ENCODE measurements around the gene LRMDA.

The LRMDA gene

DNA sequence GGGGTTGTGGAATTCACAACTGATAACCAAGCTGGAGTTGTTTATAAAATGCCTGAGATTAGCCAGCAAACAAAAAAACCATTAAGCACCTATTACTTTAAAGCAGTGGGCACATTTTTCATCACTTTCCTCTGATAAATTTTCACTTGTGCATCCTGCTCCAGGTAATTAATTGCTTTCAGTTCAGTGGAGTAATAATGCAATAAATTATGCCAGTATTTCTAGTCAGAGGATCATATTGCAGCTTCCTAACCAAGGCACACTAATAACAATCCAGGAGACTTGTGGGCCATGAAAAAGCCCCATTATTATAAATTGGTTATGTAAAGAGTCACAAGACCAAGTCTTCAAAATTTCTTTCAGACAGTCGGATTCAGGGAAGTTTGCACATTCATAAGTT, 193.2 kb downstream of the LRMDA start:
- Histone ChIP-seq H3K27ac (ENCODE audit: low read depth, low read length) (no peak overlapping the region), H3K4me1 (ENCODE audit: control insufficient read depth, insufficient read depth, low read length, unreplicated experiment) (no peaks in the 10 kb centered on the region)

GRCh38 chr10:75630746-75631145, 199.3 kb downstream of the LRMDA start:
- peaks cover 3% of the 10 kb centered on the region; the same call in 1 of the 2 replicates for H3K27me3 ChIP-seq (ENCODE audit: insufficient read depth, low read length)
- no peak overlapping the region for H2AFZ ChIP-seq (ENCODE audit: low read length, unreplicated experiment)
- no peak overlapping the region for H3K4me3 ChIP-seq (ENCODE audit: low read depth, low read length)
- no peaks in the 10 kb centered on the region for H3K4me1 ChIP-seq (ENCODE audit: control insufficient read depth, insufficient read depth, low read length, unreplicated experiment)
- no peak overlapping the region for H3K27ac ChIP-seq (ENCODE audit: low read depth, low read length)
- H3K79me2 ChIP-seq (ENCODE audit: control insufficient read depth, insufficient read depth, low read length, unreplicated experiment) = no peaks in the 10 kb centered on the region
- H3K36me3 ChIP-seq (ENCODE audit: insufficient read depth, low read length) = no peaks in the 10 kb centered on the region

More for the DNA sequence above, 193.2 kb downstream of the LRMDA start:
- no peaks in the 10 kb centered on the region for H3K79me2 ChIP-seq (ENCODE audit: control insufficient read depth, insufficient read depth, low read length, unreplicated experiment)
- H3K27me3 ChIP-seq (ENCODE audit: insufficient read depth, low read length) = no peaks in the 10 kb centered on the region
- H3K4me3 ChIP-seq (ENCODE audit: low read depth, low read length) = no peak overlapping the region
- no peak overlapping the region for H2AFZ ChIP-seq (ENCODE audit: low read length, unreplicated experiment)
- H3K36me3 ChIP-seq (ENCODE audit: insufficient read depth, low read length) = no peaks in the 10 kb centered on the region

DNA sequence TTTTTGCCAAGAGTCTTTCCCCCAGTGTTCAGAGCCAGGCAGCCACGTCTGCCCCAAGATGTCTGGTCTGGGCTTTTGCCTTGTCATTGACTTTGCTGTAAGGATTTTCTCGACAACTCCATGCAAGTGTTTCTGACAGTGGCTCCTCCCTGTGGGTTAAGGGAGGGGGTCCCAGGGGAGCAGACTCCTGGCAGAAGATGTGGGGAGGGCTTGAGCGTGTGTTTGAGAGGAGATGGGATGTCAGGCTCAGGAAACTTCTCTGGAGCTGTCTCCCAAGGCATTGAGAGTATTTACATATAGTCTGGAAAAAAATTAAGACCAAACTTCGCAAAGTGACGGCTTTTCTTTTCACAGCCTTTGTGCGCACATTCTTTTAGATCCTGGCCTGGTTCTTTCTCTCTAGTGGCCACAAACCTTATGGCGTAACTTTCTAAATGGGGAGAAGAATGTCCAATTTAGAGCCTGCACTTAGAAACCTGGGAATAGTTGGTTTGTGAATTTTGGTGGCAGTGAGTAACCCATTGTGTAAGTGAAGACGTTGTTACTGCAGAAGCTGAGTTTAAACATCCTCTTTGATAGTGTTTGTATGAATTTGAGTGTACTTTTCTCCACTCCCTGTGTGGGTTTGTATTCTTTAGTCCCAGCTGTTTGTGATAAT, 201.5 kb downstream of the LRMDA start:
- Histone ChIP-seq H2AFZ (ENCODE audit: low read length, unreplicated experiment) (no peak overlapping the region), H3K79me2 (ENCODE audit: control insufficient read depth, insufficient read depth, low read length, unreplicated experiment) (no peaks in the 10 kb centered on the region), H3K27me3 (ENCODE audit: insufficient read depth, low read length) (peaks cover 5% of the 10 kb centered on the region; the same call in 1 of the 2 replicates), H3K36me3 (ENCODE audit: insufficient read depth, low read length) (no peaks in the 10 kb centered on the region), H3K4me3 (ENCODE audit: low read depth, low read length) (no peak overlapping the region), H3K4me1 (ENCODE audit: control insufficient read depth, insufficient read depth, low read length, unreplicated experiment) (no peaks in the 10 kb centered on the region), H3K27ac (ENCODE audit: low read depth, low read length) (no peak overlapping the region)

DNA sequence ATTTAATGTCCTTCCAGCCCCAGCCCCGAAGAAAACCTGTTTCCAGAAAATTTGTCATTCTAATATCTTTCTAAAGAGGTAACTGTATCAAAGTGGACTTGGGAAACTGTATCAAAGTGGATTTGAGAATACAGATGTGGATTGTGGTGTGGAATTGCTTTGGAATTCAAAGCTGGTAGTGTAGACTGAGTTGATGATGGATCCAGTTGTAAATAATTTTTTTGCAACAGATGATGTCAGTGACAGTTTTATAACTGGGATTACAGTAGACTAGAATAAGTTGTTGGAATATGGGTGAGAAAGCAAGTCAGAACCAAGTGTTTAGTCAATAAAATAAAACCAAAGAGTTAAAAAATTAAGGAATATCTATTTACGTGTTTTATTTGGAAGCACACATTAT, 202.1 kb downstream of the LRMDA start:
- H3K79me2 ChIP-seq (ENCODE audit: control insufficient read depth, insufficient read depth, low read length, unreplicated experiment) = no peaks in the 10 kb centered on the region
- no peak overlapping the region for H2AFZ ChIP-seq (ENCODE audit: low read length, unreplicated experiment)
- peaks cover 12% of the 10 kb centered on the region; the same call in 1 of the 2 replicates for H3K27me3 ChIP-seq (ENCODE audit: insufficient read depth, low read length)
- no peak overlapping the region for H3K4me3 ChIP-seq (ENCODE audit: low read depth, low read length)
- no peak overlapping the region for H3K27ac ChIP-seq (ENCODE audit: low read depth, low read length)
- H3K4me1 ChIP-seq (ENCODE audit: control insufficient read depth, insufficient read depth, low read length, unreplicated experiment) = no peaks in the 10 kb centered on the region
- no peaks in the 10 kb centered on the region for H3K36me3 ChIP-seq (ENCODE audit: insufficient read depth, low read length)

- H3K4me3 ChIP-seq (ENCODE audit: low read depth, low read length) = no peak overlapping the region
- no peak overlapping the region for H2AFZ ChIP-seq (ENCODE audit: low read length, unreplicated experiment)
- no peaks in the 10 kb centered on the region for H3K79me2 ChIP-seq (ENCODE audit: control insufficient read depth, insufficient read depth, low read length, unreplicated experiment)
- no peak overlapping the region for H3K27ac ChIP-seq (ENCODE audit: low read depth, low read length)
- H3K4me1 ChIP-seq (ENCODE audit: control insufficient read depth, insufficient read depth, low read length, unreplicated experiment) = no peaks in the 10 kb centered on the region
- H3K36me3 ChIP-seq (ENCODE audit: insufficient read depth, low read length) = no peaks in the 10 kb centered on the region
- peaks cover 23% of the 10 kb centered on the region; the same call in 1 of the 2 replicates for H3K27me3 ChIP-seq (ENCODE audit: insufficient read depth, low read length)
Observed at GRCh38 chr10:75634947-75635346, 203.5 kb downstream of the LRMDA start.

DNA sequence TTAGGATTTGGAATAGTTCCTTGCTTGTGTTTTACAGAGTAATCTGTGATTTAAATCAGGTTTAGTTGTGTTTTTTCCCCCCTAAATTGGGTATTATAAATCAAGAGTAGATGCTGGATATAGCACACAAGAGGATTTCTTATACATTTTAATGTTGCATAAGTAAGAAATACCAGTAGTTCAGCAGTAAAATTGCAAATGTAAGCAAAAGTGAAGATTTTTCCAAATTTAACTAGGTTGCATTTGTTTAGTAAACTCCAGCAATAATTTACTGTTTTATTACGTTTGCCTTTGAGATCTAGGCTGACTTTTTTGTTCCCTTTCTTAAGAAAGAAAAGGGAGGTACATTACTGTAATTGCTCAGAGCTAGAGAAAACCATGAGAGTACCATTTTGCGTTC, 207.3 kb downstream of the LRMDA start:
- H3K27me3 ChIP-seq (ENCODE audit: insufficient read depth, low read length) = peaks cover 28% of the 10 kb centered on the region; the same call in 1 of the 2 replicates

GRCh38 chr10:75639736-75640135, 208.3 kb downstream of the LRMDA start:
- H3K4me3 ChIP-seq (ENCODE audit: low read depth, low read length) = no peak overlapping the region
- H2AFZ ChIP-seq (ENCODE audit: low read length, unreplicated experiment) = no peak overlapping the region
- peaks cover 28% of the 10 kb centered on the region; the same call in 1 of the 2 replicates for H3K27me3 ChIP-seq (ENCODE audit: insufficient read depth, low read length)
- H3K36me3 ChIP-seq (ENCODE audit: insufficient read depth, low read length) = no peaks in the 10 kb centered on the region
- no peak overlapping the region for H3K27ac ChIP-seq (ENCODE audit: low read depth, low read length)
- no peaks in the 10 kb centered on the region for H3K79me2 ChIP-seq (ENCODE audit: control insufficient read depth, insufficient read depth, low read length, unreplicated experiment)
- no peaks in the 10 kb centered on the region for H3K4me1 ChIP-seq (ENCODE audit: control insufficient read depth, insufficient read depth, low read length, unreplicated experiment)

More for the DNA sequence above, 207.3 kb downstream of the LRMDA start:
- no peak overlapping the region for H3K27ac ChIP-seq (ENCODE audit: low read depth, low read length)
- H3K4me3 ChIP-seq (ENCODE audit: low read depth, low read length) = no peak overlapping the region
- no peaks in the 10 kb centered on the region for H3K79me2 ChIP-seq (ENCODE audit: control insufficient read depth, insufficient read depth, low read length, unreplicated experiment)
- no peaks in the 10 kb centered on the region for H3K36me3 ChIP-seq (ENCODE audit: insufficient read depth, low read length)
- H3K4me1 ChIP-seq (ENCODE audit: control insufficient read depth, insufficient read depth, low read length, unreplicated experiment) = no peaks in the 10 kb centered on the region
- no peak overlapping the region for H2AFZ ChIP-seq (ENCODE audit: low read length, unreplicated experiment)

DNA sequence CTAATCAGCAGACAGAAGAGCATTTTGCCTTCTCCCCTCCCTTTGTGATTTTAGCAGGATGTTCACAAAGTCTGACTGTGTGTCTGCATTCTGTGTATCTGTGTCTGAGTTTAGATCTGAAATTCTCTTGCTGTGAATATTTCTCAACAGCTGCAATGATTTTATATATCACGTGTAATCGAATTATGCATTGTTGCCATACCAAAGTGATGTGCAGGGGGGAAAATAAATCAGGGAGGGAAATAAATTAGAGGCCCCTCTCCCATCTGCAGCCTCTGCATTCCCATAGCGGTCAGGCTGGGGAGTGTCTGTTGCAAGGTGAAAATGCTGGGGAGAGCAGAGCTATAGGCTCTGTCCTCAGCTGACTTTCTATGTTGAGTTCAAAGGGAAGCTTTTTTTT, 209.0 kb downstream of the LRMDA start:
- H3K27ac ChIP-seq (ENCODE audit: low read depth, low read length) = no peak overlapping the region
- H3K27me3 ChIP-seq (ENCODE audit: insufficient read depth, low read length) = peaks cover 28% of the 10 kb centered on the region; the same call in 1 of the 2 replicates
- no peak overlapping the region for H3K4me3 ChIP-seq (ENCODE audit: low read depth, low read length)
- H3K36me3 ChIP-seq (ENCODE audit: insufficient read depth, low read length) = no peaks in the 10 kb centered on the region
- no peaks in the 10 kb centered on the region for H3K4me1 ChIP-seq (ENCODE audit: control insufficient read depth, insufficient read depth, low read length, unreplicated experiment)
- H3K79me2 ChIP-seq (ENCODE audit: control insufficient read depth, insufficient read depth, low read length, unreplicated experiment) = no peaks in the 10 kb centered on the region
- H2AFZ ChIP-seq (ENCODE audit: low read length, unreplicated experiment) = no peak overlapping the region

DNA sequence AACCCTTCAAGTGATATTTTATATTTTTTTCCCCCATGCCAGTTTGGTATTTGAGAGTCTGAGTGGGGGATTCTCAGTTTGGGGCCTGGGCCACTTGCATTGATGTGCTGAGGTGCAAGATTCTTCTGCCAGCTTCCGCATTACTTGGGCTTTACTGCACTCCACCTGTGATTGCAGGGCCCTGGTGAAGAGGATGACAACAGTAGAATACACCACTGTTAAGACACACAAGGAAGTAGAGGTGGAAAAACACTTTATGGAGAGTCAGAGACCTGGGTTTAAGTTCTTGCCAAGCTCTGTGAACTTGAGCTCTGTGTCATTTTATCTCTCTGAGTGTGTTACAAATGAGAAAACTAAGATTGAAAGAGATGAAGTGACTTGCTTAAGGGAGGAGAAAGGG, 209.4 kb downstream of the LRMDA start:
- Histone ChIP-seq H3K79me2 (ENCODE audit: control insufficient read depth, insufficient read depth, low read length, unreplicated experiment) (no peaks in the 10 kb centered on the region), H3K4me1 (ENCODE audit: control insufficient read depth, insufficient read depth, low read length, unreplicated experiment) (no peaks in the 10 kb centered on the region), H3K4me3 (ENCODE audit: low read depth, low read length) (no peak overlapping the region), H3K27me3 (ENCODE audit: insufficient read depth, low read length) (peaks cover 28% of the 10 kb centered on the region; the same call in 1 of the 2 replicates), H2AFZ (ENCODE audit: low read length, unreplicated experiment) (no peak overlapping the region), H3K27ac (ENCODE audit: low read depth, low read length) (no peak overlapping the region), H3K36me3 (ENCODE audit: insufficient read depth, low read length) (no peaks in the 10 kb centered on the region)

GRCh38 chr10:75643405-75643804, 212.0 kb downstream of the LRMDA start:
- Histone ChIP-seq H3K4me3 (ENCODE audit: low read depth, low read length) (no peak overlapping the region), H3K27ac (ENCODE audit: low read depth, low read length) (no peak overlapping the region), H3K79me2 (ENCODE audit: control insufficient read depth, insufficient read depth, low read length, unreplicated experiment) (no peaks in the 10 kb centered on the region), H3K4me1 (ENCODE audit: control insufficient read depth, insufficient read depth, low read length, unreplicated experiment) (no peaks in the 10 kb centered on the region), H3K27me3 (ENCODE audit: insufficient read depth, low read length) (peaks cover 21% of the 10 kb centered on the region; the same call in 1 of the 2 replicates), H3K36me3 (ENCODE audit: insufficient read depth, low read length) (no peaks in the 10 kb centered on the region), H2AFZ (ENCODE audit: low read length, unreplicated experiment) (no peak overlapping the region)

GRCh38 chr10:75643944-75644692, 212.7 kb downstream of the LRMDA start:
- H2AFZ ChIP-seq (ENCODE audit: low read length, unreplicated experiment) = no peak overlapping the region
- no peaks in the 10 kb centered on the region for H3K36me3 ChIP-seq (ENCODE audit: insufficient read depth, low read length)
- peaks cover 14% of the 10 kb centered on the region; the same call in 1 of the 2 replicates for H3K27me3 ChIP-seq (ENCODE audit: insufficient read depth, low read length)
- no peaks in the 10 kb centered on the region for H3K79me2 ChIP-seq (ENCODE audit: control insufficient read depth, insufficient read depth, low read length, unreplicated experiment)
- no peaks in the 10 kb centered on the region for H3K4me1 ChIP-seq (ENCODE audit: control insufficient read depth, insufficient read depth, low read length, unreplicated experiment)
- H3K4me3 ChIP-seq (ENCODE audit: low read depth, low read length) = no peak overlapping the region
- no peak overlapping the region for H3K27ac ChIP-seq (ENCODE audit: low read depth, low read length)

All from ACC112 (cell line).